HepG2 (cell line): ENCODE results near the gene ARID1A. TPM values are rescaled to one million over a fixed set of nuclear protein-coding genes. Genes with fewer than 3 reads are reported as not detected.

ENCODE experiments used
- AKAP8 ChIP-seq: sonication (generic); formaldehyde crosslinking; IDR thresholded peaks from 2 replicates; pipeline ENCODE4 v1.5.1; 2020; ENCODE audit warnings: mild to moderate bottlenecking, missing genetic modification reagents
- CREB1 ChIP-seq, 2 experiments: fragments of 450-650 bp in 1 of 2; IDR thresholded peaks; 2 replicates each; pipeline ENCODE4 v1.6.1; 2016 to 2017; ENCODE audit warnings: control low read depth in 1 of 2, mild to moderate bottlenecking in 1 of 2, missing compliant biosample characterization in 1 of 2, missing genetic modification characterization in 1 of 2
- FOSL1 ChIP-seq: sonication (generic); formaldehyde crosslinking; IDR thresholded peaks from 2 replicates; pipeline ENCODE4 v1.9.0; 2021; ENCODE audit warnings: missing genetic modification reagents, borderline replicate concordance
- HDAC1 ChIP-seq: sonication (generic); formaldehyde crosslinking; IDR thresholded peaks from 2 replicates; pipeline ENCODE4 v1.5.1; 2020; ENCODE audit warnings: mild to moderate bottlenecking, missing genetic modification reagents
- KAT2B ChIP-seq: fragments of 150-350 bp; IDR thresholded peaks from 2 replicates; pipeline ENCODE4 v1.6.1; 2014; ENCODE audit warnings: low read depth, low read length, borderline replicate concordance
- KMT2A ChIP-seq: sonication (generic); formaldehyde crosslinking; IDR thresholded peaks from 2 replicates; pipeline ENCODE4 v1.4.0; 2020; ENCODE audit warnings: missing genetic modification reagents
- MBNL3 ChIP-seq: fragments of 250-450 bp; sonication (Bioruptor Pico); conservative IDR thresholded peaks from 2 replicates; pipeline ENCODE4 v1.8.0; 2022; ENCODE audit warnings: mild to moderate bottlenecking, inconsistent platforms
- MYC ChIP-seq: sonication (generic); formaldehyde crosslinking; IDR thresholded peaks from 2 replicates; pipeline ENCODE4 v1.9.0; 2021; ENCODE audit warnings: missing genetic modification reagents, borderline replicate concordance
- RFXAP ChIP-seq: sonication (generic); formaldehyde crosslinking; IDR thresholded peaks from 2 replicates; pipeline ENCODE4 v1.4.0; 2020; ENCODE audit warnings: missing genetic modification reagents, borderline replicate concordance
- SMARCC2 ChIP-seq: fragments of 450-650 bp; IDR thresholded peaks from 2 replicates; pipeline ENCODE4 v1.6.1; 2017; ENCODE audit warnings: antibody characterized with exemption, mild to moderate bottlenecking
- SP5 ChIP-seq: IDR thresholded peaks from 2 replicates; pipeline ENCODE4 v1.6.1; 2016; ENCODE audit warnings: low read depth, borderline replicate concordance
- TFE3 ChIP-seq: IDR thresholded peaks from 2 replicates; pipeline ENCODE4 v1.6.1; 2016
- TOE1 ChIP-seq: sonication (generic); formaldehyde crosslinking; IDR thresholded peaks from 2 replicates; pipeline ENCODE4 v1.4.0; 2020; ENCODE audit warnings: mild to moderate bottlenecking, missing genetic modification reagents
- ZNF282 ChIP-seq: fragments of 450-650 bp; IDR thresholded peaks from 2 replicates; pipeline ENCODE4 v1.6.1; 2018; ENCODE audit not compliant: partially characterized antibody
- ZNF407 ChIP-seq: sonication (generic); formaldehyde crosslinking; IDR thresholded peaks from one replicate; pipeline ENCODE4 v1.5.1; 2020; ENCODE audit warnings: mild to moderate bottlenecking, missing genetic modification reagents; ENCODE audit errors: not compliant biosample characterization
- ZNF430 ChIP-seq: sonication (generic); formaldehyde crosslinking; IDR thresholded peaks from 2 replicates; pipeline ENCODE4 v1.9.0; 2021; ENCODE audit warnings: mild to moderate bottlenecking, missing genetic modification reagents
- ZNF468 ChIP-seq: sonication (generic); formaldehyde crosslinking; IDR thresholded peaks from 2 replicates; pipeline ENCODE4 v1.8.0; 2022; ENCODE audit warnings: mild to moderate bottlenecking, moderate library complexity, missing genetic modification reagents
- ZNF672 ChIP-seq: sonication (generic); formaldehyde crosslinking; IDR thresholded peaks from 2 replicates; pipeline ENCODE4 v1.8.1; 2022; ENCODE audit warnings: missing genetic modification reagents
- polyA plus RNA-seq, 8 experiments: library from polyadenylated mRNA; depleted of rRNA in 3 of 8; stranded (reverse) in 7 of 8; unstranded in 1 of 8; fragments of >200 nt; fragmentation: Illumina TruSeq in 4 of 8; extraction: Trizol in 4 of 8; gene quantifications; 2 replicates each; pipeline versions ENCODE4 v1.2.1 to v1.2.3, GENCODE V29; 2011 to 2016; ENCODE audit warnings: low read depth in 4 of 8, missing spikeins in 1 of 8, mixed read lengths in 1 of 8; ENCODE audit not compliant: insufficient read depth in 1 of 8
- total RNA-seq, 5 experiments: library from RNA; depleted of rRNA; stranded (reverse); fragments of >200 nt; fragmentation: Illumina TruSeq; extraction: Trizol; gene quantifications; 2 replicates each; pipeline ENCODE4 v1.2.3, GENCODE V29; 2016; ENCODE audit warnings: low read depth in 1 of 5

The ARID1A gene
- total and polyA plus RNA-seq, 2 of the 13 experiments (the other 11 are each of a cell fraction or from before 2014, with no cell fraction given), result 11.9 to 15.9 TPM

- TF ChIP-seq ZNF407 (CRISPR knock-in tag), result no peak
- TF ChIP-seq ZNF468 (CRISPR knock-in tag), result no peak
- no peak for TF ChIP-seq MBNL3
- 0 out of 2 replicates have a peak, but pooled peaks have one; percentile 28 for TF ChIP-seq AKAP8 (CRISPR knock-in tag)
- TF ChIP-seq HDAC1, result peak; percentile 67; the same call in 1 of the 2 replicates
- peak; percentile 15; the same call in 1 of the 2 replicates for TF ChIP-seq SP5 (CRISPR knock-in tag)
- TF ChIP-seq MYC (CRISPR knock-in tag), result peak; percentile 90
- 0 out of 2 replicates have a peak, but pooled peaks have one; percentile 29 for TF ChIP-seq KMT2A (CRISPR knock-in tag)
- TF ChIP-seq TFE3 (CRISPR knock-in tag), result peak; percentile 63; the same call in 1 of the 2 replicates
- 0 out of 2 replicates have a peak, but pooled peaks have one; percentile 57 for TF ChIP-seq ZNF430 (CRISPR knock-in tag)
- TF ChIP-seq ZNF282, result no peak
- no peak for TF ChIP-seq RFXAP
- no peak for TF ChIP-seq ZNF672 (CRISPR knock-in tag)
- TF ChIP-seq FOSL1 (CRISPR knock-in tag), result no peak
- TF ChIP-seq SMARCC2, result no peak
- TF ChIP-seq CREB1 (IDR thresholded peaks at IDR 0.05), result no peak
- TF ChIP-seq CREB1 (CRISPR knock-in tag; IDR thresholded peaks at IDR 0.05), result peak; percentile 72
- TF ChIP-seq KAT2B, result no peak
- no peak for TF ChIP-seq TOE1 (CRISPR knock-in tag)
Observed at GRCh38 chr1:26706315-26706714, 10.5 kb downstream of the ARID1A start (continued).
